Measurements from ENCODE around the gene TSPAN18.

The TSPAN18 gene

GRCh38 chr11:44964526-44965209 lies 237.9 kb downstream of the TSPAN18 start:
- Histone ChIP-seq H3K4me1 (ENCODE audit: control insufficient read depth in 1 of 2, insufficient read depth in 2 of 2, low read length in 2 of 2) (peaks cover 0 to 9% of the 10 kb centered on the region in 2 donors), H3K27ac (ENCODE audit: low read length) (no peak overlapping the region), H3K27me3 (ENCODE audit: low read depth, low read length) (no peaks in the 10 kb centered on the region), H3K36me3 (ENCODE audit: control insufficient read depth in 1 of 2, insufficient read depth in 2 of 2, low read length in 2 of 2) (no peaks in the 10 kb centered on the region), H3K9me3 (ENCODE audit: control insufficient read depth in 1 of 2, low read length in 2 of 2) (no peaks in the 10 kb centered on the region), H3K4me3 (ENCODE audit: low read depth in 1 of 2, low read length in 2 of 2) (no peak overlapping the region)

- no peaks in the 10 kb centered on the region for H3K27me3 ChIP-seq (ENCODE audit: low read depth, low read length)
- H3K4me1 ChIP-seq (ENCODE audit: control insufficient read depth in 1 of 2, insufficient read depth in 2 of 2, low read length in 2 of 2), result peaks cover 0 to 9% of the 10 kb centered on the region in 2 donors
- H3K9me3 ChIP-seq (ENCODE audit: control insufficient read depth in 1 of 2, low read length in 2 of 2), result no peaks in the 10 kb centered on the region
- H3K27ac ChIP-seq (ENCODE audit: low read length), result no peak overlapping the region
- no peak overlapping the region for H3K4me3 ChIP-seq (ENCODE audit: low read depth in 1 of 2, low read length in 2 of 2)
- H3K36me3 ChIP-seq (ENCODE audit: control insufficient read depth in 1 of 2, insufficient read depth in 2 of 2, low read length in 2 of 2), result no peaks in the 10 kb centered on the region
These were observed 239.9 kb downstream of the TSPAN18 start for GRCh38 chr11:44966694-44967093.

- Histone ChIP-seq H3K4me1 (ENCODE audit: control insufficient read depth in 1 of 2, insufficient read depth in 2 of 2, low read length in 2 of 2) (peaks cover 0 to 9% of the 10 kb centered on the region in 2 donors), H3K36me3 (ENCODE audit: control insufficient read depth in 1 of 2, insufficient read depth in 2 of 2, low read length in 2 of 2) (no peaks in the 10 kb centered on the region), H3K4me3 (ENCODE audit: low read depth in 1 of 2, low read length in 2 of 2) (no peak overlapping the region), H3K27ac (ENCODE audit: low read length) (no peak overlapping the region), H3K27me3 (ENCODE audit: low read depth, low read length) (no peaks in the 10 kb centered on the region), H3K9me3 (ENCODE audit: control insufficient read depth in 1 of 2, low read length in 2 of 2) (no peaks in the 10 kb centered on the region)
These were observed 241.3 kb downstream of the TSPAN18 start for GRCh38 chr11:44967930-44968496.

- no peaks in the 10 kb centered on the region for H3K27me3 ChIP-seq (ENCODE audit: low read depth, low read length)
These were observed 241.7 kb downstream of the TSPAN18 start for GRCh38 chr11:44968510-44968909.

GRCh38 chr11:44969651-44970252 lies 243.0 kb downstream of the TSPAN18 start:
- Histone ChIP-seq H3K9me3 (ENCODE audit: control insufficient read depth in 1 of 2, low read length in 2 of 2) (no peaks in the 10 kb centered on the region), H3K4me1 (ENCODE audit: control insufficient read depth in 1 of 2, insufficient read depth in 2 of 2, low read length in 2 of 2) (peaks cover 0 to 9% of the 10 kb centered on the region in 2 donors)

More at GRCh38 chr11:44968510-44968909, 241.7 kb downstream of the TSPAN18 start:
- Histone ChIP-seq H3K4me3 (ENCODE audit: low read depth in 1 of 2, low read length in 2 of 2) (no peak overlapping the region), H3K4me1 (ENCODE audit: control insufficient read depth in 1 of 2, insufficient read depth in 2 of 2, low read length in 2 of 2) (peaks cover 0 to 9% of the 10 kb centered on the region in 2 donors), H3K36me3 (ENCODE audit: control insufficient read depth in 1 of 2, insufficient read depth in 2 of 2, low read length in 2 of 2) (no peaks in the 10 kb centered on the region), H3K9me3 (ENCODE audit: control insufficient read depth in 1 of 2, low read length in 2 of 2) (no peaks in the 10 kb centered on the region), H3K27ac (ENCODE audit: low read length) (no peak overlapping the region)

GRCh38 chr11:44970293-44970692 lies 243.5 kb downstream of the TSPAN18 start:
- H3K4me3 ChIP-seq (ENCODE audit: low read depth in 1 of 2, low read length in 2 of 2), result no peak overlapping the region

More at GRCh38 chr11:44969651-44970252, 243.0 kb downstream of the TSPAN18 start:
- Histone ChIP-seq H3K27ac (ENCODE audit: low read length) (no peak overlapping the region), H3K4me3 (ENCODE audit: low read depth in 1 of 2, low read length in 2 of 2) (no peak overlapping the region), H3K36me3 (ENCODE audit: control insufficient read depth in 1 of 2, insufficient read depth in 2 of 2, low read length in 2 of 2) (no peaks in the 10 kb centered on the region), H3K27me3 (ENCODE audit: low read depth, low read length) (no peaks in the 10 kb centered on the region)

GRCh38 chr11:44971185-44971584 lies 244.4 kb downstream of the TSPAN18 start:
- H3K27me3 ChIP-seq (ENCODE audit: low read depth, low read length), result no peaks in the 10 kb centered on the region
- H3K36me3 ChIP-seq (ENCODE audit: control insufficient read depth in 1 of 2, insufficient read depth in 2 of 2, low read length in 2 of 2), result no peaks in the 10 kb centered on the region
- no peak overlapping the region for H3K27ac ChIP-seq (ENCODE audit: low read length)
- H3K4me1 ChIP-seq (ENCODE audit: control insufficient read depth in 1 of 2, insufficient read depth in 2 of 2, low read length in 2 of 2), result peaks cover 0 to 9% of the 10 kb centered on the region in 2 donors
- H3K9me3 ChIP-seq (ENCODE audit: control insufficient read depth in 1 of 2, low read length in 2 of 2), result no peaks in the 10 kb centered on the region
- no peak overlapping the region for H3K4me3 ChIP-seq (ENCODE audit: low read depth in 1 of 2, low read length in 2 of 2)

More at GRCh38 chr11:44970293-44970692, 243.5 kb downstream of the TSPAN18 start:
- Histone ChIP-seq H3K9me3 (ENCODE audit: control insufficient read depth in 1 of 2, low read length in 2 of 2) (no peaks in the 10 kb centered on the region), H3K27me3 (ENCODE audit: low read depth, low read length) (no peaks in the 10 kb centered on the region), H3K4me1 (ENCODE audit: control insufficient read depth in 1 of 2, insufficient read depth in 2 of 2, low read length in 2 of 2) (peaks cover 0 to 9% of the 10 kb centered on the region in 2 donors), H3K36me3 (ENCODE audit: control insufficient read depth in 1 of 2, insufficient read depth in 2 of 2, low read length in 2 of 2) (no peaks in the 10 kb centered on the region), H3K27ac (ENCODE audit: low read length) (no peak overlapping the region)

- Histone ChIP-seq H3K9me3 (ENCODE audit: control insufficient read depth in 1 of 2, low read length in 2 of 2) (no peaks in the 10 kb centered on the region), H3K27me3 (ENCODE audit: low read depth, low read length) (no peaks in the 10 kb centered on the region), H3K4me3 (ENCODE audit: low read depth in 1 of 2, low read length in 2 of 2) (no peak overlapping the region), H3K27ac (ENCODE audit: low read length) (no peak overlapping the region), H3K4me1 (ENCODE audit: control insufficient read depth in 1 of 2, insufficient read depth in 2 of 2, low read length in 2 of 2) (peaks cover 0 to 5% of the 10 kb centered on the region in 2 donors), H3K36me3 (ENCODE audit: control insufficient read depth in 1 of 2, insufficient read depth in 2 of 2, low read length in 2 of 2) (no peaks in the 10 kb centered on the region)
These were observed 246.1 kb downstream of the TSPAN18 start for GRCh38 chr11:44972746-44973435.

DNA sequence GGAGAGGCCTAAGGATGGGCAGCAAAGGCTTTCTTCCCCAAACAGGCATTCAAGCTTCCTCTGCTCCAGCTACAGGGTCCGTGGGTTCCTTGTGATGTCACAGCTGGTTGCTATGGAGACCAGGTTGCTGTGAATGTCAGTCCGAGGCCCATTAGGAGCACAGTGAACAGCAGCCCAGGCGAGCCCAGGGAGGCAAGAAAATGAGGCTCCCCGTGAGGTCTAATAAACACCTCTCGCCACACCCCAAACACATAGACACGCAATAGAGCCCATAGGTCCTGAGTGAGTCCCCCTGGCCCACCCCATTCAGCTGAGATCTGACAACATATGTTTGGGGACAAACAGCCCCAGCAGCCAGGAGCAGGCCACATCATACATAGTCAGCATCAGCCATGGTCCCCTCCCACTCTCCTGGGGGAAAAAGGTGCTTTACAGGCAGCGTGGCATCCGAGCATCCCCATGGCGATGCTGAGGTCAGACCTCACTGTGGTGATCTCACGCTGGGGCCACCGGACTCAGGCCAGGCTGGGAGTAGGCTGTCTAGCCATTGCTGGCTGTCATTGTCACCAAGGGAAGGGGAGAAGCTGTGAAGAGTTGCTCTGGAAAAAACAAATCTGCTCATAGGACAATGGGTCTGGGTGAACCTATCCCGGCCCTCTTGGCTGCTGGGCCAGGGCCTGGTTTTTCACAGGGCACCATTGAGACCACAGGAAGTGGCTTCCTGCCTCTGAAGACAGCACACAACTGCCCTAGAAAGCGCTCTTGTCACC lies 247.1 kb downstream of the TSPAN18 start:
- Histone ChIP-seq H3K27me3 (ENCODE audit: low read depth, low read length) (no peaks in the 10 kb centered on the region), H3K36me3 (ENCODE audit: control insufficient read depth in 1 of 2, insufficient read depth in 2 of 2, low read length in 2 of 2) (no peaks in the 10 kb centered on the region), H3K27ac (ENCODE audit: low read length) (no peak overlapping the region), H3K4me3 (ENCODE audit: low read depth in 1 of 2, low read length in 2 of 2) (no peak overlapping the region), H3K9me3 (ENCODE audit: control insufficient read depth in 1 of 2, low read length in 2 of 2) (no peaks in the 10 kb centered on the region), H3K4me1 (ENCODE audit: control insufficient read depth in 1 of 2, insufficient read depth in 2 of 2, low read length in 2 of 2) (peaks cover 0 to 10% of the 10 kb centered on the region in 2 donors)

GRCh38 chr11:44974402-44975000 lies 247.7 kb downstream of the TSPAN18 start:
- Histone ChIP-seq H3K36me3 (ENCODE audit: control insufficient read depth in 1 of 2, insufficient read depth in 2 of 2, low read length in 2 of 2) (no peaks in the 10 kb centered on the region), H3K9me3 (ENCODE audit: control insufficient read depth in 1 of 2, low read length in 2 of 2) (no peaks in the 10 kb centered on the region), H3K27me3 (ENCODE audit: low read depth, low read length) (no peaks in the 10 kb centered on the region), H3K4me3 (ENCODE audit: low read depth in 1 of 2, low read length in 2 of 2) (no peak overlapping the region), H3K27ac (ENCODE audit: low read length) (no peak overlapping the region), H3K4me1 (ENCODE audit: control insufficient read depth in 1 of 2, insufficient read depth in 2 of 2, low read length in 2 of 2) (peaks cover 0 to 13% of the 10 kb centered on the region in 2 donors)
